ENCODE results near the gene SLC25A4. TPM values are rescaled to one million over a fixed set of nuclear protein-coding genes. Genes with fewer than 3 reads are reported as not detected.

SLC25A4 gene
- total and polyA plus RNA-seq, 12 donors, result 14.0 to 42.1 (median 28.9) TPM

- Histone ChIP-seq H3K4me3 (no peak overlapping the region), H3K27ac (no peak overlapping the region), H3K27me3 (no peaks in the 10 kb centered on the region), H3K4me1 (replicated peaks in 1 of 2) (peaks cover 12 to 22% of the 10 kb centered on the region in 2 donors), H3K9me3 (replicated peaks in 1 of 3) (no peaks in the 10 kb centered on the region), H3K36me3 (replicated peaks in 1 of 2) (no peaks in the 10 kb centered on the region)
- TF ChIP-seq POLR2A (IDR thresholded peaks at IDR 0.05), result no peak
- TF ChIP-seq, protein P1, sequence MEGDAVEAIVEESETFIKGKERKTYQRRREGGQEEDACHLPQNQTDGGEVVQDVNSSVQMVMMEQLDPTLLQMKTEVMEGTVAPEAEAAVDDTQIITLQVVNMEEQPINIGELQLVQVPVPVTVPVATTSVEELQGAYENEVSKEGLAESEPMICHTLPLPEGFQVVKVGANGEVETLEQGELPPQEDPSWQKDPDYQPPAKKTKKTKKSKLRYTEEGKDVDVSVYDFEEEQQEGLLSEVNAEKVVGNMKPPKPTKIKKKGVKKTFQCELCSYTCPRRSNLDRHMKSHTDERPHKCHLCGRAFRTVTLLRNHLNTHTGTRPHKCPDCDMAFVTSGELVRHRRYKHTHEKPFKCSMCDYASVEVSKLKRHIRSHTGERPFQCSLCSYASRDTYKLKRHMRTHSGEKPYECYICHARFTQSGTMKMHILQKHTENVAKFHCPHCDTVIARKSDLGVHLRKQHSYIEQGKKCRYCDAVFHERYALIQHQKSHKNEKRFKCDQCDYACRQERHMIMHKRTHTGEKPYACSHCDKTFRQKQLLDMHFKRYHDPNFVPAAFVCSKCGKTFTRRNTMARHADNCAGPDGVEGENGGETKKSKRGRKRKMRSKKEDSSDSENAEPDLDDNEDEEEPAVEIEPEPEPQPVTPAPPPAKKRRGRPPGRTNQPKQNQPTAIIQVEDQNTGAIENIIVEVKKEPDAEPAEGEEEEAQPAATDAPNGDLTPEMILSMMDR (IDR thresholded peaks at IDR 0.05), result no peak
- intact Hi-C loops (cut with DNase I), result no loop called here
- DNase-seq, result no peak
Measured at GRCh38 chr4:185109736-185110135, 33.3 kb upstream of the SLC25A4 start.

DNA sequence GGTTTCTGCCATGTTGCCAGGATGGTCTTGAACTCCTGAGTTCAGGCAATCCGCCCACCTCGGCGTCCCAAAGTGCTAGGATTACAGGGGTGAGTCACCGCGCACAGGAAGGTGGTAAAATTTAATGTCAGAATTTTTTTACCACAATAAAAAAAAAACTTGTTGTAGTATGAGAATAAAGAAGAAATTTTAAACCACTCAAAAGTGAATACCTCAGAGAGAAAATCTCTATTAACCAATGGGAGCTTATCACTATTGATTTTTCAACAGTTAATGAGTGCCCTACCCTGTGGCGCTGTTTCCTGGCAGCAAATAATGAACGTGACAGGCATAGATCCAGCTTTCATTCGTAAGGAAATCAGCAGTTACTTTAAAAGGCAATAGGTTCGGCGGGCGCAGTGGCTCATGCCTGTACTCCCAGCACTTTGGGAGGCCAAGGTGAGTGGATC is 32.7 kb upstream of the SLC25A4 start:
- Histone ChIP-seq H3K36me3 (replicated peaks in 1 of 2) (no peaks in the 10 kb centered on the region), H3K4me3 (no peak overlapping the region), H3K27me3 (no peaks in the 10 kb centered on the region), H3K4me1 (replicated peaks in 1 of 2) (peaks cover 12 to 22% of the 10 kb centered on the region in 2 donors), H3K27ac (no peak overlapping the region), H3K9me3 (replicated peaks in 1 of 3) (no peaks in the 10 kb centered on the region)
- intact Hi-C loops (cut with DNase I), result no loop called here
- no peak for DNase-seq
- 78 to 83% (median 81%) methylated on average over 11 of the region's 11 CpGs for WGBS, 4 donors
- TF ChIP-seq, protein P1 (IDR thresholded peaks at IDR 0.05), result no peak
- no peak for TF ChIP-seq POLR2A (IDR thresholded peaks at IDR 0.05)

- 36 to 55% (median 41%) methylated on average over 1 to 2 of the region's 2 CpGs for WGBS, 4 donors
- no peaks in the 10 kb centered on the region for H3K27me3 ChIP-seq
- peak overlapping the region in 4 of 5 donors; percentile 15 to 77 (median 68) for H3K27ac ChIP-seq
Measured at GRCh38 chr4:185112104-185112503, 31.0 kb upstream of the SLC25A4 start.

DNA sequence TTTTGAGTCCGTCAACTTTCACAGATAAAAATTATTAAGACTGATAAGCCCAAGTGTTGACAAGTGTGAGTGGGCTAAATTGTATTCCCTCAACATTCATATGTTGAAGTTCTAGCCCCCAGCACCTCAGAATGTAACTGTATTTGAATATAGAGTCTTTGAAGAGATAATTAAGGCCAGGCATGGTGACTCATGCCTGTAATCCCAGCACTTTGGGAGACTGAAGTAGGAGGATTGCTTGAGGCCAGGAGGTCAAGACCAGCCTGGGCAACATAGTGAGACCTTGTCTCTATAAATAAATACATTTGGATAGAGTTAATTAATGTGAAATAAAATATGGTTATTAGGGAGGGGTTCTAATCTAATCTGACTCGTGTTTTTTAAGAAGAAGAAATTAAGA is 29.7 kb upstream of the SLC25A4 start:
- WGBS, 4 donors, result 49 to 63% (median 56%) methylated on average over 2 of the region's 2 CpGs
- Histone ChIP-seq H3K27ac (peak overlapping the region in 2 of 5 donors; percentile 64 to 72), H3K27me3 (no peaks in the 10 kb centered on the region), H3K9me3 (replicated peaks in 1 of 3) (no peaks in the 10 kb centered on the region), H3K4me3 (no peak overlapping the region), H3K4me1 (replicated peaks in 1 of 2) (peaks cover 12 to 31% of the 10 kb centered on the region in 2 donors), H3K36me3 (replicated peaks in 1 of 2) (no peaks in the 10 kb centered on the region)
- intact Hi-C loops (cut with DNase I), result no loop called here
- TF ChIP-seq, protein P1 (IDR thresholded peaks at IDR 0.05), result no peak
- no peak for TF ChIP-seq POLR2A (IDR thresholded peaks at IDR 0.05)
- DNase-seq, result no peak

More at GRCh38 chr4:185112104-185112503, 31.0 kb upstream of the SLC25A4 start:
- intact Hi-C loops (cut with DNase I), result no loop called here
- peak; percentile 76 to 90 (median 79) for DNase-seq
- peaks cover 12 to 31% of the 10 kb centered on the region in 2 donors for H3K4me1 ChIP-seq (replicated peaks in 1 of 2)
- H3K9me3 ChIP-seq (replicated peaks in 1 of 3), result no peaks in the 10 kb centered on the region
- no peak overlapping the region for H3K4me3 ChIP-seq
- no peaks in the 10 kb centered on the region for H3K36me3 ChIP-seq (replicated peaks in 1 of 2)
- TF ChIP-seq, protein P1 (IDR thresholded peaks at IDR 0.05), result no peak
- TF ChIP-seq POLR2A (IDR thresholded peaks at IDR 0.05), result no peak
